IPS-NIHi7 (cell line): Measurements from ENCODE around the gene ITGA2.
"Not testable (repeated sequence)": the region's sequence is repeated elsewhere in the genome, so short reads cannot be mapped to it uniquely, and the experiment has no call there.

Experiments
- DNase-seq: peaks from one replicate; pipeline ENCODE4 v3.0.0; 2012; ENCODE audit warnings: mixed read lengths; ENCODE audit errors: extremely low spot score

The ITGA2 gene

GRCh38 chr5:53099546-53099945 lies 110.4 kb downstream of the ITGA2 start:
- no peak for DNase-seq

DNA sequence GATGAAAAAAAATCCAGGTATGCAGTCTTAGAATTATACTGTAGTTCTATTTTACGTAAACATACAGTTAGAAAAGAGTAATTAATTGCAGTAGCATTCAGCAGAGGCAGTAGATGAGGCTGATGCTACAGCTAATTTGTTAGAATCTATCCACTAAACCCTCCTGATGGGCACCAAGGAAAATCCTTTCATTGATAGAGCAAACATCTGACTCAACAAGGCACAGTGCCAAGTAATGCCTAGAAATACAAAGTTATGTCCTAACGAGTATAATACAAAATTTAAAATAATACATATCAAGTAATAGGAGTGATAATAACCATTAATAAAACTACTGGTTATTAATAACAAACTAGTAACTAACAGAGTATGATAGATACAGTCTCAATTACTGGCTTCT lies 111.5 kb downstream of the ITGA2 start:
- no peak for DNase-seq

DNA sequence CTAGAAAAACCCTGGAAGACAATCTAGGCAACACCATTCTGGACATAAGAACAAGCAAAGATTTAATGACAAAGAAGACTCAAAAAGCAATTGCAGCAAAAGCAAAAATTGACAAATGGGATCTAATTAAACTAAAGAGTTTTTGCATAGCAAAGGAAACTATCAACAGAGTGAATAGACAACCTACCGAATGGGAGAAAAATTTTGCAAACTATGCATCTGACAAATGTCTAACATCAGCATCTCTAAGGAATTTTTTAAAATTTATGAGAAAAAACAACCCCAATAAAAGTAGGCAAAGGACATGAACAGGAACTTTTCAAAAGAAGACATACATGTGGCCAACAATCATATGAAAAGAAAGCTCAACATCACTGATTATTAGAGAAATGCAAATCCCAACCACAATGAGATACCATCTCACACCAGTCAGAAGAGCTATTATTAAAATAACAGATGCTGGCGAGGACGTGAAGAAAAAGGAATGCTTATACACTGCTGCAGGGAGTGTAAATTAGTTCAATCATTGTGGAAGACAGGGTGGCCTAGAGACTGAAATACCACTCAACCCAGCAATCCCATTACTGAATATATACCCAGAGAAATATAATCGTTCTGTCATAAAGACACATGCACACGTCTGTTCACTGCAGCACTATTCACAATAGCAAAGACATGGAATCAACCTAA lies 116.6 kb downstream of the ITGA2 start:
- no peak for DNase-seq

GRCh38 chr5:53109056-53109442 lies 119.9 kb downstream of the ITGA2 start:
- DNase-seq: no peak

- DNase-seq: peak; percentile 99
Observed at GRCh38 chr5:53109443-53110127, 120.4 kb downstream of the ITGA2 start, which contains the start of gene MOCS2. TSS of gene MOCS2 (minus strand) at chr5:53109757. CDS start at chr5:53107174, 2,583 bp downstream.

- no peak for DNase-seq
Observed at GRCh38 chr5:53110156-53110555, 121.0 kb downstream of the ITGA2 start.

DNA sequence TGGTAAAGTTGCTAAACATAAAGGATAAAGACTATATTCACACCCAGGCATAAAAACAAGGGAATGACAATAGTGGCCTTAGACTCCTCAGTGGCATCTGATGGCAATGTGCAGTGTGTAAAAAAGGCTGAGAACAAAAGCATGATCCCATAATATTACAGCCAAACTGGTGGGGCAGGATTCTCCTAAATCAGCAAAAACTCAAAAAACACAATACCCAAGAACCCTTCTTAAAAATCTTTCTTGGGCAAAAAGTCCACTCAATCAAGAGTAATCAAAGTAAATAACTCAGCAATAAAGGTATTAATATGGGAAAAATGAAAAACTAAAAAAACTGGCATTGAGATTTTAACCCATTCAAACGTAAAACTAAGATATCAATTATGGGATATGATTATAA lies 122.0 kb downstream of the ITGA2 start:
- no peak for DNase-seq

DNA sequence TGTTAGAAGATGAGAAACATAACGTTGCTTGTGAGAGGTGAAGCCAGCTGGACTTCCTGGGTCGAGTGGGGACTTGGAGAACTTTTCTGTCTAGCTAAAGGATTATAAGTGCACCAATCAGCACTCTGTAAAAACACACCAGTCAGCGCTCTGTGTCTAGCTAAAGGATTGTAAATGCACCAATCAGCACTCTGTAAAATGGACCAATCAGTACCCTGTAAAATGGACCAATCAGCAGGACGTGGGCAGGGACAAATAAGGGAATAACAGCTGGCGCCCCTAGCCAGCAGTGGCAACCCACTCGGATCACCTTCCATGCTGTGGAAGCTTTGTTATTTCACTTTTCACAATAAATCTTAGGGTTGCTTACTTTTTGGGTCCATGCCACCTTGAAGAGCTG lies 123.2 kb downstream of the ITGA2 start:
- not testable (repeated sequence) for DNase-seq

DNA sequence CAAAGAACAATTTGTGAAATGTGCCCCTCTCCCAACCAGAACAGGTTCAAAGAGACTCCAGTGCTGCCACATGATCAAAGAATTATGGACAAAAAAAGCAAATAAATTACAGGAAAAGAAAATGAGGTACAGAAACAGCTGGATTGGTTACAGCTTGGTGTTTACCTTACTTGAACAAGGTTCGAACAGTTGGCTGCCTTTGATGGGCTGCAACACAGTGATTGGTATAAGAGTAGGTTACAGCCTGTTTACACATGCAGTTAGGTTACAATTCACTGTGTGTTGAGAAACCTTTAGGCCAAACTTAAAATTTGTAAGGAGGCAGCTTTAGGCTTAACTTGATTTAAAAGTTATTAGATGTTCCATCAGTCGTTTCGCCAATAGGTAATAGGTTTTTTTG lies 123.8 kb downstream of the ITGA2 start:
- DNase-seq: no peak

DNA sequence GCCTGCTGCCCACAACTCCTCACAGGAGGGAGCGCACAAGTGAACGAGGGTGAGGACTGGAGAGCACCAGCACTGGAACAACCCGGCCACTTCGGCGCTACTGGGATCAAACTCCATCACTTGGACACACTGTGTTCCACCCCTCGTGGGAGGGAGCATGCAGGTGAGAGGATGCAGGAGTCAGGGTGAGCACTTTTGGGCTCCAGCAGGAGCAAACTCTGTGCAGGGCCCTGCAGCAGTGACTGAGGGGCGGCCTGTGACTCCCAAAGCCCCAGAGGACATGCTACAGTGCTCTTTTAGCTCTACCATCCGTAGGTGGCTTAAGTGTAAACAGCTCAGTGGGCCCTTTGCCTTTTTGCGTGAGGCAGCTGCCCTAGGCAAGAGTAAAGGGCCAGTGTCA lies 124.8 kb downstream of the ITGA2 start:
- no peak for DNase-seq

GRCh38 chr5:53114988-53115387 lies 125.8 kb downstream of the ITGA2 start:
- no peak for DNase-seq

DNA sequence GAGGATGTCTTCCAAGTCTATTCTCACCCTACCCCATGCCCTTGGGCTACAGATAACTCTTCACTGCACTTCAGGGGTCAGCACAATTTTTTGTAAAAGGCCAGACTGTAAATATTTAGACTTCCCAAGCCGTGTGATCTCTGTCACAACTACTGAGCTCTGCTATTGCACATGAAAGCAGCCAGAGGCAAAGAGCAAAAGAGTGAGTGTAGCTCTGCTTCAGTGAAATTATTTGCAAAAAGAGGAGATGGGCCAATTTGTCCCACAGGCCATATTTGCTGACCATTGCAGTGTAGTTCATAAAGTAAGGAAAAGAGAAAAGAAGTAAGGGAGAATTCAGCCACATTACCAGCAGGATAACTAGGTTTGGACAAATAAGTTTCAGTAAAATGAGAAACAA lies 127.4 kb downstream of the ITGA2 start:
- DNase-seq: no peak

DNA sequence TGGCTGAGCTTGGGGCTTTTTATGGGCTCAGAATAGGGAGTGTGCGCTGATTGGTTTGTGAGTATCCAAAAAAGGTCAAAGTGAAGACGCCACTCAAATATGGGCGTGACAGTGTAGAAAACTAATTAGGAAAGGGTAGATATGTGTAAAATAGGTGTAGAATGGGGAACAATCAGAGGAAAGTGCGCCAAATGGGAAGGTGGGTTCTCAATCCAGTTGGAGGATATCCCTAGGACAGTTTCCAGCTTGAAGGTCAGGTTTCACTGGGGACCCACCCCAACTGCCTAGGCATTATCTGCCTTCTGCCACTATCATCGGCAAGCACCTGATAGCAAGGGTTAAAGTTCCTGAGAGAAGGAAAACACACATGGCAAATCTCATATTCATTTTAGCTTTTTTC lies 129.7 kb downstream of the ITGA2 start:
- DNase-seq: no peak

GRCh38 chr5:53120165-53120564 lies 131.0 kb downstream of the ITGA2 start:
- DNase-seq: no peak

- no peak for DNase-seq
Observed at GRCh38 chr5:53123702-53124101, 134.6 kb downstream of the ITGA2 start.

DNA sequence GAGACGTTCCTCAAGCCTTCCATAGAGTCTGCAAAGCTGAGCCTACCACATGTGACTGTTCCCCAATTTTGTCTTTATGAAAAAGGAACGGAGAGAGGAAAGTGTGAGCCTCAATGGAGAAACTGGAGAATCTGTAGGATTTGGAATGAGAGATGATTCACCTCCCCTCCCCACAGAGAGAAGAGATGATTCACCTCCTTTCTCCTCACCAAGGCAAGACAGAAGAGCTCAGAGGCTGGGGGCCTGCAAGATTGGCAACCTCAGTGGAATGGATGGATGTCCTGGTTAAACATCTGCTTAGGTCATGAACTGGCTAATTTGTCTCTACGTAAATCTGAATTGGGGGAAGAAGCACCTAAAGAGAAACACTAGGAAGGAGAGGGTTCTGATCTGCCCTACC lies 137.4 kb downstream of the ITGA2 start:
- no peak for DNase-seq

GRCh38 chr5:53127107-53127506 lies 138.0 kb downstream of the ITGA2 start:
- DNase-seq: no peak

- DNase-seq: no peak
Observed at GRCh38 chr5:53128481-53128880, 139.3 kb downstream of the ITGA2 start.

DNA sequence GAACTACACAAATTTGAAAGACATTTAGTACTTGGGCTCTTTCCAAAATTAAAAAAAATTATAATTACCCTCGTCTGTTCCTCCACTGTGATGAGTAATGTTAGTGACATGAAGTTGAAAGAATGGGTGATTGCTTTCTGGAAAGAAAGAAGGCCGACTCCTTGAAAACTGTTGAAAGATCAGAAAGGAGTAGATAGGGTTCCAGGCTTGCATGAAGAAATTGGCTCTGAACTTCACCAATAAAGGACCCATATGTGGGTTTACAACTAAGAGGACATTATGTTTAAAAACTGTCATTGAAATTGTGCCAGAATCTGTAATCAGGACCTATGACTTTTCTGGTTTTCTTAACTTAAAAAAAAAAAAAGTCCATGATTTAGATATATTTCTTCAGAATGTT lies 141.1 kb downstream of the ITGA2 start:
- DNase-seq: no peak

- no peak for DNase-seq
Observed at GRCh38 chr5:53133020-53133419, 143.9 kb downstream of the ITGA2 start.
